IPS DF 4.7 (cell line): Measurements from ENCODE around the gene FADS2.

Experiments used
- DNase-seq: peaks from one replicate; pipeline ENCODE4 v3.0.0-alpha.2; 2013; ENCODE audit warnings: low spot score; ENCODE audit errors: extremely low read depth

FADS2 gene

GRCh38 chr11:61886643-61887042 is 58.5 kb downstream of the FADS2 start:
- no peak for DNase-seq

DNA sequence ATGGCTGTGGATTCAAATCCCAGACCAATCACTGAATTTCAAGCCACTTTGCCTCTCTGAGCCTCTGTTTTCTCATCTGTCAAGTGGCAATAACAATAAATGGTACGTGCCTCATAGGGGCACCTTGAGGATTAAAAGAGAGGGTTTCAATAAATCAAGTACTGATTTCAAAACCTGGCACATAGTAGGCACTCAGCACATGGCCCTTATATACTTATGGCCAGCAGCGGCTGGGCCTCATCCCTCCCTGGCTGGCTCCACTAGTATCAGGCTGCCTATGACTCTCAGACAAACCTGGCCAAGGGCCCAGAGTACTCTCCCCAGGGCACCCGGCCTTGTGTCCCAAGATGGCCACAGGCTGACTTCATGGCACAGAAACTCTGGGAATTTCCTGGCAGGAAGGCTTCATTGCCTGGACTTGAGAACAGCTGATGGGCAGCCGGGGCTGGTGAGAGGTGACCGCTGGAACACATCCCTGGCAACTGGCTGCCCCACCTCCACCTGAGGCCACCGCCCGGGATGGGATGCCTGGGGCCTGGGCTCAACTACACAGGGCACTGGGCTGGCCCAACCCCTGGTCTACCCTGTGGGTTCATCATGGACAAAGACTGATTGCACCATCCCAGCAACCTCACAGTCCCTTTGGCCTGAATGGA is 59.9 kb downstream of the FADS2 start:
- DNase-seq, result no peak

DNA sequence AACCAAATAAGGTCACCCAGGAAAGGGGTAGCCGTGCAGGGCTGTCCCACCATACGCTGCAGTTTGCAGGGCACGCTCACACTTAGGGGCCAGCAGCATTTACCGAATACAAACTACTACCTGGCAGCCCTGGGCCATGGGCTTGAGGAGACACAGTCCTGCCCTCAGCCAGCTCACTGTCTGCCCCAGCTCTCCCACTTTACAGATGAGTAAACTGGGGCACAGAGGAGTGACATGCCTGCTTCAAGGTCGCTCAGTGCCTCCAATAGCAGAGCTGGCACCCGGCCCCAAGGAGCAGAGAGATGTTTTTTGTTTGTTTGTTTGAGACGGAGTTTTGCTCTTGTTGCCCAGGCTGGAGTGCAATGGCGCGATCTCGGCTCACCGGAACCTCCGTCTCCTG is 60.5 kb downstream of the FADS2 start:
- no peak for DNase-seq

GRCh38 chr11:61889831-61890230 is 61.7 kb downstream of the FADS2 start:
- DNase-seq, result no peak

DNA sequence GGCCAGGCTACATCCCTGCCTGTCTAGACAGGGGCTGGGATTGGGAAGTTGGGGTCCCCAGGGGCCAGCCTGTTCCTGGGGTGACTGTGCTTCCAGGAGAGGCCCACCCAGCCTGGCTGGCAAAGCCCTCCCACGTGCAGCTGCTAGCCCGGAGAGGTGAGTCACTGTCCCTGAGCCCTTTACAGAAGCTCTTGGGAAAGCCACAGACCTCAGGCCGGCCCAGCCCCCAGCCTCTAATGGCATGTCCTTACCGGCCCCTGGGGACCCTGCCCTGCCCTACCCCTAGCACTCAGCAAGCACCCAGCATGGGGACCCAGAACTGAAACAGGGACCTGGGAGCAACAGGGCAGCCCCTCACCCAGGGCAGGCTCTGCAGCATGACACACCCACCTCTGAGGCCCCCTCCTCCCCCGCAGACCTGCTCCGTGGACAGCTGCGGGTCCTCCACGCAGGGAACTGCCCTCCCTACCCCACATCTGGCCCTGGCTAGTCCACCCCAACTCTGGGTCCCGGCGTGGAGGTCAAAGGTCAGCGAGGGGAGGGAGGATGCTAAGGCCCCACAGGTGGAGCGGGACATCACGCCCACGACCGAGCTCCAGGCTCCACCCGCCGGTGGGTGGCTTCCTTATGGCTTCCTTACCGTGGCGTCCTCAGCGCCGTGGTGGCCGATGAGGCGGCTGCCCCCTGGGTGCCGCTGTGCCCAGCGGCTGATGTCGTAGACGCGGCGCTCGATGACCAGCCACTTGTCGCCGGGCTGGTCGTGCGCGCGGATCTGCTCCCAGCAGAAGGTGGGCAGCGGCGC is 62.6 kb downstream of the FADS2 start:
- DNase-seq, result no peak

DNA sequence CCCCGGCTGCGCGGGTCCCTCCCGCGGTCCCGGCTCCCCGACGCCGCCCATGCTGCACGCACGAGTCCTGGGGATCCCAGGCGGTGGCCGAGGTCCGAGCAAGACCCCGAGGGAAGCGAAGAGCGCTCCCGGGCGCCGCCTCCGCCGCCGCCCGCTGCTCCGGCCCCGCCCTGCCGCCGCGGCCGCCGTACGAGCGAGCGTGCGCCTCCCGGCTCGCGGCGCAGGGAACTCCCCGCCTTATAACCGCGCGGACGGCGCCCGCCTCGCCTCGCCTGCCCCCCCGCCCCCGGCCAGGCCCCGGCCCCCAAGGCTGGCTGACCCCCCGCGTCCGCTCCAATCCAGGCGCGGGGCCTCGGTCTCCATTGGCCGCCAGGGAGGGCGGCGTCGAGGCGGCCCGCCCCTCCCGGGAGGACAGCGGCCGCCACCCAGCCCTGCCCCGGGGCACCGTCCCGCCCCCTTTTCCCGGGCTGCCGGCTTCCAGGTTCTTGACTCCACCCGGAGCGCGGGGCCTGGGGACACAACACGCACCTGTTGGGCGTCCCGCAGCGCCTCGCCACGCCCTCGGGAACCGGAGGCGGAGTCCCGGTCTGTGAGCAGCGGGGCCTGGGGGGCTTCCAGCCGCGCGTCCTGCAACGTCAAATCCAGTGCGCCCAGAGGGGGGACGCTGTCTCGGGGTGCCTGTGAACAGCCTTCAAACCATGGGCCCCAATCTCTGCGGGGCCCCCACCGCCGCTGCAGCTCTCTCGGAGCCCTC is 63.4 kb downstream of the FADS2 start, which contains the start of gene FADS3:
Gene FADS3, minus strand, starts transcription at position 215 of the 754 bp plus-strand sequence. Its CDS starts 164 bp downstream, at position 51.
- no peak for DNase-seq

DNA sequence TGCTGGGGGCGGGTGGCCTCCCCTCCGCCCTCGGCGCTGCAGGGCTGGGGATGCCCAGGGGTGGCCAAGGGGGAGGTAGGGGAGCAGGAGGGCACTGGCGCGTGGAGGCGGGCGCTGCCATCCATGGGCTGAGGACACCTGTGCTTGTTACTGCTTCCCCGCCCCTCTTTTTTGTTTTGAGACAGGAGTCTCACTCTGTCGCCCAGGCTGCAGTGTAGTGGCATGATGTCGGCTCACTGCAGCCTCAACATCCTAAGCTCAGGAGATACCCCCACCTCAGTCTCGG is 63.9 kb downstream of the FADS2 start:
- no peak for DNase-seq

DNA sequence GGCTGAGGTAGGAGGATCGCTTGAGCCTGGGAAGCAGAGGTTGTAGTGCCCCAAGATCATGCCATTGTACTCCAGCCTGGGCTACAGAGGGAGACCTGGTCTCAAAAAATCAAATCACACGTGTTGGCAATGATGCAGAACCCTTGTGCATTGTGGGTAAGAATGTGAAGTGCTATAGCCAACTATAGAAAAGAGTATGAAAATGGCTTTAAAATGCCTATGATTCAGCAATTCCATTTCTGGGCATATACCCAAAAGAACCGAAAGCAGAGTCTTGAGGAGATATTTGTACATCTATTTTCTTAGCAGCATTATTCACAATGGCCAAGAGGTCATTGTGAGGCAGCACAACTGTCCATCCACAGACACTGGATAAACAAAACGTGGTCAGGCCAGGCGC is 65.9 kb downstream of the FADS2 start:
- no peak for DNase-seq

GRCh38 chr11:61895046-61895717 is 67.1 kb downstream of the FADS2 start:
- no peak for DNase-seq

DNA sequence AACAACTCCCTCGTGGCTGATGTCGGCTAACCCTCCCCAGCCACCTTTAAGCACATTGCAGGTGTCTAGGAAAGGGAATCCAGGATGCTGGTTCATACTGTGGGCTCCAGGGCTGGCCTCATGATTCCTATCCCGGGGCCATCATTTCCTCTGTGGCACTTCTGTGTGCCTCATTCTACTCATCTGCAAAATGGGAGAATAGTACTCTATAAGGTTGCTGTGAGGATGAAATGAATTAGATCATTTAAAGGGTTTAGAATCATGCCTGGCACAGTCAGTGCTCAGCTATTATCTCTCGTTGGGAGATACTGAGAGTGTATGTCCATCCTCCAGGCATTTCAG is 67.6 kb downstream of the FADS2 start:
- DNase-seq, result no peak

DNA sequence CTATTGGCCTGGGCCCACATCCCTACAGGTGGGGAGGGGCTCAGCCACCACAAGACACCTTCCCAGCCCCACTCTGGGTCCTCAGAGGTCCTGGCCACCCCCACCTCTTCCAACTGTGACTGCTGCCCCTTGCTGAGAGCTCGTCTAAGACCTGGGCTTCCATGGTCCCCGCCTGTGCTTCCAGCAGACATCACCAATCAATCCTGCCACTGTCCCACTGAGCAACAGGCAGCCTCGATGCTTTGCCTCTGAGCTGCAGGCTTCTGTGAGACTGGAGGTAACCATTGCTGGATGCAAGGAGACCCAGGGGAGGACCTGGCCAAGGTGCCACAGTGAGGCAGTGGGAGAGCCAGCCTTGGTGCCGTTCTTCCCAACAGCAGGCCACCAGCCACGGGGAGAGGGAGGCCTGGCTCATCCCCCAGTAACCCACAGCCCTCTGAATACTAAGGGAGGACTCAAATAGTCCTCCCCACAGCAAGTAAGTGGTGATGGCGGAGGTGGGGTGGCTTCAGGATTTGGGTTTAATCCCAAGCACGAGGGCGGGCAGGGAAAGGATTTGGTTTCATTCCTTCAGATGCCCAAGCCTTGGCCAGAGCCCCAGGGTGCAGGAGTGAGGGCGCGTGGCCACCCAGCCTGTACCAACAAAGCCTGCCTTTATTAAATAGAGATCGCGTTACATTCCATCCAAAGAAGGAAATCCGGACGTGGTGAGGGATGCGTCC is 68.7 kb downstream of the FADS2 start:
- DNase-seq, result no peak

DNA sequence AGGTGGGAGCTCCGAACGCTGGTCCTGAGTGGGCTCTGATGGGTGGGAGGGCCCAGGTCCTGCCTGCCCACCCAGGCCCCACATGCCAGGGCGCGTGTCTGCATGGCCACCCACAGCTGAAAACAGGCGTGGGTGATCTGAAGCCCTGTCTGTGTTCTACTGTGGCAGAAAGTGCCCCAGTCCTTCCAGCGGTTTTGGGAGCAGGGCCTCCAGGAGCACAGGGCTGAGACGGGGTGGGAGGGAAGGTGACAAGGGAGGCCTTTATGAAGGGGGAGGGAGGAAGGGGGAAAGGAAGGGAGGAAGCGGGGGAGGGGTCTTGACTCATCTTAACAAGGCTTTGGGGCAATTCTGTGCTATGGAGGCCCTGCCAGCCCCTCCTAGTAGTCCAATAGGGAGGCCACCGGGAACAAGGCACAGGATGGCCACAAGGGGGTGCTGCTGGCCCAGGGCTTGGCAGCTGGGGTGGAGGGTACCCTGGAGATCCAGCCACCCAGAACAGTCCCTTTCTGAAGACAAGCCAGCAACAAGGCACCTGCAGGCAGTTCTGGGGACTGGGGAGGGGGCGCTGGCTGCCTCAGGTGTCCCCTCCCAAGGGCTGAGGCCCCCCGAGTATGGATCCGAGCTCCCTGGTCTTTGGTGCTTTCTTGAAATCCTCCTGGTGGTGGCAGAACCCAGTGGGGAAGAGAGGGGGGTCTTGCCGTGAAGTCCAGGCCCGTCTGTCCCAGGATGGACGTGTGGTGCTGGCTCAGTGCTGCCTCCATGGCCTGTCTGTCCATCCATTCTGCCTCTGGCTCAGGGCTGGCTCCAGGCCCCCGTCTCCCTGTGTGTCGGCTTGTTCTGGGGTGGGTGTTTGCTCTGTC is 69.5 kb downstream of the FADS2 start:
- DNase-seq, result no peak

DNA sequence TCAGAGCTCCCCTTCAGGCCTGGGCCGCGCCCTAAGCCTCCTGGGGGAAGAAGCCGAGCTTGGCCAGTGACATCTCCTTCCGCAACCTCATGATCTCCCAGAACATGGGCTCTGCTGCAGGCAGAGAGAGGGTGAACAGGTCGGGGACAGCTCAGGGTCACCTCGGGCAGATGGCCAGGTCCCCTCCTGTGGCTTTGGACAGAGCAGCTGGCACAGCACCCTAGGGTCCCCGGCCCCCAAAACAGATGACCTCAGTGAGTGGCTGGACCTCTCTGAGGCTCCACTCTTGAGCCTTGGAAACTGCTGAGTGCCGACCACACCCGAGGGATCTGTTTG is 70.1 kb downstream of the FADS2 start:
- DNase-seq, result no peak

GRCh38 chr11:61899146-61899841 is 71.2 kb downstream of the FADS2 start:
- no peak for DNase-seq

DNA sequence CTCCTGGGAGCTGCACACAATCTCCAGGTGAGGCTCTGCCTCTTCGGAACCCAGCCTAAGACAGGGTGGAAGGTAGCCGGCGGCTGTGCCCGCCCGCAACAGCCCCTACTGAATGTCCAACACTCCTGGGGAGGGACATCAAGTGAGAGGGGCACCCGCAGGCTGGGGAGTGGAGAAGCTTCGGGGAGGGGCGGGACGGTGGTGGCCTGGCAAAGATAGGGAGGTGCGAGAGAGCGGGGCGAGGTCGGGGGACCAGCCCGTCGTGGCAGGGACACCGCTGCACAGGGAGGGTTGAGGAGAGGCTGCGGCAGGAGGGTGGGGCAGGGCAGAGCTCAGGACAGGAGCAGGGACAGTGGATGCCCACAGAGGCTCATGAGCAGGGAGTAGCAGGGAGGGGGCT is 72.2 kb downstream of the FADS2 start:
- no peak for DNase-seq

DNA sequence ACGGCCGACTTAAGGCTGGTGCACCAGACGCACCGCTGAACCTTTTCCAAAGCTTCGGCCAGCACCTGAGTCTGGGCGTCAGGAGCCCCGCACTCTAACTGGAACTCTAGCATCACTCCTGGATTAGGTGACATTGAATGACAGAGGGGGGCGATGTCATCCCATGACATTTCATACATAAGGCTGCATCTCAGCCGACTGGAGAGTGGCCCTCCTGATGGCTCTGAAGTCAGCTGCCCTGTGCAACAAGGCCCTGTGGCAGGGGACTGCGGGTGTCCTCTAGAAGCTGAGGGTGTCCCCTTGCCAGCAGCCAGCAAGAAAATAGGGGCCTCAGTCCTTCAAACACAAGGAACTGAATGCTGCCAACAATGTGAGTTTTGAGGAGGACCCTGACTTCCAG is 73.3 kb downstream of the FADS2 start:
- DNase-seq, result no peak

- no peak for DNase-seq
Measured at GRCh38 chr11:61902313-61902712, 74.2 kb downstream of the FADS2 start.

DNA sequence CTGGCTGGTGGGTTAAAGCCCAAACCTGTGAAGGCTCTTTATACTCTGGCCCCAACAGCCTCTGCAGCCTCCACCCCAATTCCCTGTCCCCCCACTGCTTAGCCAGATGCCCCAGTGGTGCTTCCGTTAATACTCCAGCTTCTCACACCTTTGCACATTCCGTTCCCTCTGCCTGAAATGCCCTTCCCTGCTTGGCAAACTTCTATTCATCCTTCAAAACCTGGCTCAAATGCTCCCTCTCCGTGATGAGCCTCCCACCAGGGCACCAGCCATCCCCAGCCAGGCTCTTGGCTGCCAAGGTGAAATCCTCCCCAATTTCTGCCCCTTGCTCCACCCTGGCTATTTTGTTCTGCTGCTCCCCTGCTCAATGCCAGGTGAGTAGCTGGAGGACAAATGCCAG is 75.7 kb downstream of the FADS2 start:
- no peak for DNase-seq

DNA sequence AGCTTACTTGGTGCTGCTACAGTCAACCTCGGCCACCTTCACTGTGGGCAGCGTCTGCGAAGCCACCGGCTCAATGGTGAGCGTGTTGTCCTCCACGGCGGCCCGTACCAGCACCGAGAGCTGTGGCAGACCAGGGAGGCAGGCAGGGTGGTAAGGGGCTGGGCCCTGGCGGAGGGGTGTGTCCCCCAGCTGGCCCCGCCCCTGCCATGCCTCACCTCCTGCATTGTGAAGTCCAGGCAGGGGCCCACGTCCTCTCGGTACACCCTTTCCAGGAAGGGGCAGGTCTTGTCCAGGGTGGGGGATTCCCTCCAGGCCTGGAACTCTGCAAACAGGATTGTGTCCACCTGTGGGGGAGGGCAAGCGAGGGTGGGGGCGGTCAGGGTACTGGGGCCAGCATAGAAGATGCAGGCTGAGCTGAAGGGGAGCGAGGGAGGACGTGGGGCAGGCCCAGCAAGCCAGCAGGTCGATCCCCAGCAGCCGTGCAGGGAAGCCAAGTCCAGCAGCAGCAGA is 76.5 kb downstream of the FADS2 start:
- DNase-seq, result no peak
